SK-N-SH (cell line): ENCODE results near the gene SAPCD2.

Source experiments
- CTCF ChIP-seq: fragments of 200-600 bp; sonication (generic); IDR thresholded peaks from 2 replicates; pipeline ENCODE4 v1.6.1; 2017; ENCODE audit warnings: antibody characterized with exemption, mild to moderate bottlenecking, moderate library complexity
- ELF1 ChIP-seq: IDR thresholded peaks from 2 replicates; pipeline ENCODE4 v1.4.0; 2012
- RFX5 ChIP-seq: IDR thresholded peaks from 2 replicates; pipeline ENCODE4 v1.6.1; 2012; ENCODE audit warnings: mild to moderate bottlenecking, improper control_type of control experiment, low read length
- SMC3 ChIP-seq: IDR thresholded peaks from 2 replicates; pipeline ENCODE4 v1.6.1; 2012; ENCODE audit warnings: low read depth, low read length, improper control_type of control experiment
- TAF1 ChIP-seq: IDR thresholded peaks from 2 replicates; pipeline ENCODE4 v1.6.1; 2012; ENCODE audit warnings: low read depth, mild to moderate bottlenecking, low read length, moderate library complexity, borderline replicate concordance
- TCF12 ChIP-seq: IDR thresholded peaks from 2 replicates; pipeline ENCODE4 v1.4.0; 2012
- USF1 ChIP-seq: IDR thresholded peaks from 2 replicates; pipeline ENCODE4 v1.4.0; 2012; ENCODE audit warnings: low read depth, borderline replicate concordance

- no peak for TF ChIP-seq CTCF
- TF ChIP-seq SMC3: no peak
- no peak for TF ChIP-seq TCF12
- no peak for TF ChIP-seq ELF1
- TF ChIP-seq USF1: no peak
- no peak for TF ChIP-seq RFX5
- no peak for TF ChIP-seq TAF1
These were observed 46.9 kb upstream of the SAPCD2 start for GRCh38 chr9:137117269-137117731.
